Body of pancreas (tissue), 4 donors: ENCODE measurements around the gene XRCC4.

Source experiments
- POLR2A ChIP-seq, 3 donors: fragments of 450-650 bp; IDR thresholded peaks; one replicate each; pipeline ENCODE4 v1.6.1; 2016; ENCODE audit warnings: antibody characterized with exemption in 3 of 3, mild to moderate bottlenecking in 2 of 3
- TF ChIP-seq, protein P1 (sequence below), 7 experiments: fragments of 450-650 bp in 4 of 7; fragments of 200-600 bp in 3 of 7; sonication (generic) in 3 of 7; IDR thresholded peaks; one replicate each; pipeline ENCODE4 v1.5.1; 2016 to 2019; ENCODE audit warnings: antibody characterized with exemption in 7 of 7

DNA sequence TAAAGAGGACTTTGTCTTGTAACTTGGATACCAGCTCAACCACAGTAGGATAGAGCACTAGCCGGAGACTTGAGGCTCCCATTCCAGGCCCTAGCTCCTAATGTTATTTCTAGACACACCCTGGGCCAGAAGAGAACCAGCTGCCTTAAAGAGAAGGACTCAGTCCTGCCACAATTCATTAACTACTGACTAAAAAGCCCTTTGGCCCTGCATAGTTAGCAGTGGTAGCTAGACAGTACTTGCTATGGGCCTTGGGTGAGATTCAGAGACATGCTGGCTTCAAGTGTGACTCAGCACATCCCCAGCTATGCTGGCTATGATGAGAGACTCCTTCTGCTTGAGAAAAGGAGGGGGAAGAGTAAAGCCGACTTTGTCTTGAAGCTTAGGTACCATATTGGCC, 47.4 kb upstream of the XRCC4 start:
- TF ChIP-seq, protein P1, sequence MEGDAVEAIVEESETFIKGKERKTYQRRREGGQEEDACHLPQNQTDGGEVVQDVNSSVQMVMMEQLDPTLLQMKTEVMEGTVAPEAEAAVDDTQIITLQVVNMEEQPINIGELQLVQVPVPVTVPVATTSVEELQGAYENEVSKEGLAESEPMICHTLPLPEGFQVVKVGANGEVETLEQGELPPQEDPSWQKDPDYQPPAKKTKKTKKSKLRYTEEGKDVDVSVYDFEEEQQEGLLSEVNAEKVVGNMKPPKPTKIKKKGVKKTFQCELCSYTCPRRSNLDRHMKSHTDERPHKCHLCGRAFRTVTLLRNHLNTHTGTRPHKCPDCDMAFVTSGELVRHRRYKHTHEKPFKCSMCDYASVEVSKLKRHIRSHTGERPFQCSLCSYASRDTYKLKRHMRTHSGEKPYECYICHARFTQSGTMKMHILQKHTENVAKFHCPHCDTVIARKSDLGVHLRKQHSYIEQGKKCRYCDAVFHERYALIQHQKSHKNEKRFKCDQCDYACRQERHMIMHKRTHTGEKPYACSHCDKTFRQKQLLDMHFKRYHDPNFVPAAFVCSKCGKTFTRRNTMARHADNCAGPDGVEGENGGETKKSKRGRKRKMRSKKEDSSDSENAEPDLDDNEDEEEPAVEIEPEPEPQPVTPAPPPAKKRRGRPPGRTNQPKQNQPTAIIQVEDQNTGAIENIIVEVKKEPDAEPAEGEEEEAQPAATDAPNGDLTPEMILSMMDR (IDR thresholded peaks at IDR 0.05), result no peak
- TF ChIP-seq POLR2A (IDR thresholded peaks at IDR 0.05), result no peak
